CD4-positive, alpha-beta T cell treated with Interleukin-6 at 100 ng/mL for 8 hours (primary cell): ENCODE measurements around the gene SYT8.
A peak's percentile ranks its signal among the peaks of the same experiment; 100 is the strongest.

Source experiments
- DNase-seq: peaks from one replicate; pipeline ENCODE4 v3.0.0-alpha.2; 2020; ENCODE audit warnings: mixed read lengths, low spot score

The SYT8 gene

GRCh38 chr11:1832211-1832919, 2.4 kb upstream of the SYT8 start:
- DNase-seq: peak; percentile 53

- DNase-seq: no peak
Observed at GRCh38 chr11:1832920-1833295, 1.9 kb upstream of the SYT8 start.

GRCh38 chr11:1834062-1834610, 654 bp upstream of the SYT8 start:
- DNase-seq: no peak

GRCh38 chr11:1835671-1836010, 851 bp downstream of the SYT8 start:
- no peak for DNase-seq

GRCh38 chr11:1836011-1836945, 1.5 kb downstream of the SYT8 start:
- DNase-seq: no peak

GRCh38 chr11:1837171-1838076, 2.6 kb downstream of the SYT8 start:
- DNase-seq: peak; percentile 83

GRCh38 chr11:1838077-1838425, 3.3 kb downstream of the SYT8 start:
- no peak for DNase-seq

GRCh38 chr11:1838426-1839144, 3.8 kb downstream of the SYT8 start, which contains the start of gene TNNI2:
Gene TNNI2 (plus strand): TSS chr11:1838981. CDS start chr11:1839697, 716 bp downstream.
- DNase-seq: no peak

GRCh38 chr11:1839204-1839923, 4.6 kb downstream of the SYT8 start:
- no peak for DNase-seq

- DNase-seq: peak; percentile 28
Observed at GRCh38 chr11:1839924-1840779, 5.4 kb downstream of the SYT8 start.

GRCh38 chr11:1840780-1841480, 6.1 kb downstream of the SYT8 start:
- no peak for DNase-seq

- DNase-seq: no peak
Observed at GRCh38 chr11:1841511-1842148, 6.8 kb downstream of the SYT8 start.

GRCh38 chr11:1842149-1843097, 7.6 kb downstream of the SYT8 start:
- no peak for DNase-seq

GRCh38 chr11:1843098-1843473, 8.3 kb downstream of the SYT8 start:
- no peak for DNase-seq

GRCh38 chr11:1843796-1844195, 9.0 kb downstream of the SYT8 start:
- DNase-seq: no peak

- DNase-seq: peak; percentile 50
Observed at GRCh38 chr11:1844221-1845094, 9.7 kb downstream of the SYT8 start.

- no peak for DNase-seq
Observed at GRCh38 chr11:1845095-1845429, 10.3 kb downstream of the SYT8 start.
